ENCODE measurements around the gene IL36G. TPM values are rescaled to one million over a fixed set of nuclear protein-coding genes. Genes with fewer than 3 reads are reported as not detected.

The IL36G gene
- total RNA-seq, 8 experiments from 2014 or later, result 0.31 to 0.92 TPM; not detected in 6

Other genes starting within 250 kb of the IL36G start
- gene CKAP2L, start 213.4 kb upstream of the IL36G start, total RNA-seq, result 10 to 100 TPM in 3 of 8 experiments, 1 to 10 TPM in 3, under 1 TPM in 2; 0.73 to 22.5 (median 1.2) TPM
- gene IL1A, start 193.5 kb upstream of the IL36G start, total RNA-seq, result 1 to 10 TPM in 1 of 8 experiments, under 1 TPM in 5, not detected in 2; 0.05 to 2.6 (median 0.22) TPM
- gene IL1B, start 141.2 kb upstream of the IL36G start, total RNA-seq, result 100 to 1,000 TPM in 1 of 8 experiments, 10 to 100 TPM in 2, under 1 TPM in 2, not detected in 3; 0.17 to 113 (median 19.7) TPM
- not detected for gene IL37, start 66.8 kb upstream of the IL36G start, total RNA-seq
- gene IL36A, start 27.5 kb downstream of the IL36G start, total RNA-seq, result not detected
- gene IL36B, start 74.9 kb downstream of the IL36G start, total RNA-seq, result 1 to 10 TPM in 1 of 8 experiments, under 1 TPM in 2, not detected in 5; 0.21 to 4.9 (median 0.81) TPM
- gene IL36RN, start 81.2 kb downstream of the IL36G start, total RNA-seq, result under 1 TPM in 5 of 8 experiments, not detected in 3; 0.17 to 0.66 (median 0.45) TPM
- gene IL1F10, start 90.0 kb downstream of the IL36G start, total RNA-seq, result under 1 TPM in 1 of 8 experiments, not detected in 7; 0.24 TPM
- 1 to 10 TPM in 2 of 8 experiments, under 1 TPM in 2, not detected in 4; 0.21 to 1.3 (median 0.69) TPM for gene IL1RN, start 149.6 kb downstream of the IL36G start, total RNA-seq
- 1 to 10 TPM in 4 of 8 experiments, under 1 TPM in 4; 0.37 to 9.1 (median 1.3) TPM for gene PSD4, start 196.0 kb downstream of the IL36G start, total RNA-seq